GM19455 (cell line): Measurements from ENCODE around the gene RGS16.

Source experiments
- ATAC-seq: cut with Tn5 transposase; IDR thresholded peaks from one replicate; pipeline ENCODE4 v1.9.1; 2021; ENCODE audit not compliant: unreplicated experiment

The RGS16 gene

GRCh38 chr1:182584746-182585145 lies 19.4 kb downstream of the RGS16 start:
- ATAC-seq, result no peak

GRCh38 chr1:182580736-182581135 lies 23.5 kb downstream of the RGS16 start:
- no peak for ATAC-seq

DNA sequence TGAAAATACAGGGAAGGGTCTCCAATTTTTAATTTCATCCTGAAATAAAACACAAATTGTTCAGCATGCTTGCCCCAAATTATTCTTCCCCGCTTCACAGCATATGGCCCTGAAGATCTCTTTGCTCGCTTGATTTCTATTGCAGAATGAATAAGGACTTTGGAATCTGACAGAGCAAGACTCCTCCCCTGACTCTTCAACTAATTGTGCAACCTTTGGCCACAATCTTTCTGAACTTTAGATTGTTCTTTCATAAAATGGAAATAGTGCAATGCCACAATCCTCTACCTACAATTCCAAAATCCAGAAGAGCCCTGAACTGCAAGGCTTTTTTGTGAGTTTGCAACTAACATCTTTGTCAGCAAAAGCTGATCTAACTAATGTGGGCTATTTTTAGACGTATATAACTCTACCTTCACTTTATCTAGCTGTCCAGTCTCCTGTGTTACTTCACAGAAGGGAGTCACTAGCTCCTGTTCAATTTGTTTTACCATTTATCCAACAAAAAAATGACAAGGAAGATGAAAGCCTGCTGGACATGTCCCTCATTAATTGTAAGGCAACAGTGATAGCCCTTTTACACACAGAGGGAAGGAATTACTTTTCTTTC lies 28.5 kb downstream of the RGS16 start:
- ATAC-seq, result no peak

GRCh38 chr1:182574156-182574555 lies 30.0 kb downstream of the RGS16 start:
- no peak for ATAC-seq

DNA sequence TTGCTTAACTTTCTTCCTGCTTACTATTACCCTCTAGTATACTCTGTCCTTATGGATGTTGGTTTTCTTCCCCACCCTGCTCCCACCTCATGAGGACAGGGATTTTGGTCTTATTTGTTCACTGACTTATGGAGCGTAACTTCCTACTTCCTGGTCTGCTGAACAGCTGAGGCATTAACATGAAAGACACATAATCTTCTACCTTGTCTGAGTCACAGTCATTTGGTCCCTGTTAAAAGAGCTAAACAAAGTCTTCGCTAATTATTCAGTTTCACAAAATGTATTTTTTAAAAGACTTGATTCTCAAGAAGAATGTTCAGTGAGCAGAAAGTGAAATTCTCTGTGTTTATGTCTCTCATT lies 33.6 kb downstream of the RGS16 start:
- ATAC-seq, result no peak

DNA sequence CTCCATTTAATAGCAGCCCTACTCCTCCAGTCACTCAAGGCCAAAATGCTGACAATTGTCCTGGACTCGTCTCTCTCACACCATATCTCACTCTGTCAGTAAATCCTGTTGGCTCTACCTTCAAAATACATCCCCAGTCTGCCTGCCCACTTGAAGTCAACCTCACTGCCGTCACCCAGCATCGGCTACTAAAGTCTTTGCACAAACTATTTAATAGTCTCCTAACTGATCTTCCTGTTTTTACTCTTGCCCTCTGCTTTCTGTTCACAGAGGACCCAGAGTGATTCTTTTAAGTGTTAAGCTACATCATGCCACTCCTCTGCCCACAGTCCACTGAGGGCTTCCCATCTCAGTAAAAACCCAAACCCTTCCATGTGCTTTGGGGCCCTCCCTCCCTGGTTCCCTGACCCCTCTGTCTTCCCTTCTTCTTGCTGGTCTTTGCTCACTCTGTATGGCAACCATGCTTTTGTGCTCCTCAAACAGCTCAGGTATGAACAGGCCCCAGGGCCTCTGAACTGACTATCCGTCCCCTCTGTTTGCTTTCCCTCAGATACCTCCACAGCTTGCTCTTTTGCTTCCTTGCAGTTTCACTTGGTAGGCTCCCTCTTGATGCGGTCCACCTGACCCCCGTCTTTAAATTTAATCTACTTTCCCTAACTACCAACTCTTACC lies 34.1 kb downstream of the RGS16 start:
- ATAC-seq, result no peak

DNA sequence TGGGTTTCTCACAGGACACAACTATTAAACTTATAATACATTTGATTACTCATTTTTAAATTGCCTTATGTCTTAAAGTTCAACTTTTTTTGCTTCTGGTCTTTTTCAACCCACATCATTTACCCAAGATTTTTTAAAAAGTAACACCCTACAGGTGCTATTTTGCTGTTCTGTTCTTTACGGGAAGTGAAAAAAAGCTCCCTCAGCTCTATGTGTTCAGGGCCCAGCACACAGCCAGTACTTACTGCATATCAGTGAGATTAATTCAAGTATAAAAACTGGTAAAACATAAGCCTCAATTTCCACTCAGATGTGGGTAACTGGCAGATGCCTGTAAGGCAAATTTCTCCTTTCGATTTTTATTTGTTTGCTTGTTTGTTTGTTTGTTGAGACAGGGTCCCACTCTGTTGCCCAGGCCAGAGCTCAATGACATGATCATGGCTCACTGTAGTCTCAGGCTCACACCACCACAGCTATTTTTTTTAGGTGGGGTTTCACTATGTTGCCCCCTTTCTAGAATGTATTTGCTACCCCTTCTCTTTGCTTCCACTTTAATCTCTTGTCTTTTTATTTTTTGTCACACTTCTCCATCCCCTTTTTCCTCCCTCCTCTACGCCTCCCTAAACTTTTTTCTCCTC lies 35.4 kb downstream of the RGS16 start:
- no peak for ATAC-seq

- ATAC-seq, result no peak
Observed at GRCh38 chr1:182567629-182568028, 36.6 kb downstream of the RGS16 start.

DNA sequence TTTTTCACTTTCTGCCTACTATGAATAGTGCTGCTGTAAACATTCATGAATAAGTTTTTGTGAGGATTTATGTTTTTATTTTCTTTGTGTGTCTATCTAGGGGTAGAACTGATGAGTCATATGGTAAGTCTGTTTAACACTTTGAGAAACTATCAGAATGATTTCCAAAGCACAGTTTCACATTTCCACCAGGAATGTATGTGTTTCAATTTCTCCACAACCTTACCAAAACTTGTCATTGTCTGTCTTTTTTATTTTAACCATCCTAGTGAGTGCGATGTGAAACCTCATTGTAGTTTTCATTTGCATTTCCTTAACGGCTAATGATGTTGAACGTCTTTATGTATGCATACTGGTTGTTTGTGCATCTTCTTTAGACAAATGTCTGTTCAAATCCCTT lies 38.7 kb downstream of the RGS16 start:
- no peak for ATAC-seq

GRCh38 chr1:182564406-182565004 lies 39.7 kb downstream of the RGS16 start:
- no peak for ATAC-seq

DNA sequence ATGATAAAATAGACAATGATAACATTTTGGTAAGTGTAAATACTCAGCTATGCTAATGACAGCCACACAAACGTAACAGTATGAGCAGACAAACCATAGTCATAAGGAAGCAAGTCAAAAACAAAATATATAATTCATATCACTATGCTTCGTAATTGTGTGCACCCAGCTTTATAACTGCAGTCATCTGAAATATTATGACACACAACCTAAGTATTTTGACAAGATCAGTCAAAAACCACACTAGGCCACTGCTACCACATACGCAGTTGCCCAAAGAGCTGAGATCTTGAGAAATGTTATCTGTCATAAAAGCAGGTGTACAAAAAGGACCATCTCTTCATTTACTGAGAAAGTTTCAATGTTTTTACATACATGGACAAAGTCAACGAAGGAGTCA lies 41.1 kb downstream of the RGS16 start:
- no peak for ATAC-seq

GRCh38 chr1:182561456-182561855 lies 42.7 kb downstream of the RGS16 start:
- ATAC-seq, result no peak

DNA sequence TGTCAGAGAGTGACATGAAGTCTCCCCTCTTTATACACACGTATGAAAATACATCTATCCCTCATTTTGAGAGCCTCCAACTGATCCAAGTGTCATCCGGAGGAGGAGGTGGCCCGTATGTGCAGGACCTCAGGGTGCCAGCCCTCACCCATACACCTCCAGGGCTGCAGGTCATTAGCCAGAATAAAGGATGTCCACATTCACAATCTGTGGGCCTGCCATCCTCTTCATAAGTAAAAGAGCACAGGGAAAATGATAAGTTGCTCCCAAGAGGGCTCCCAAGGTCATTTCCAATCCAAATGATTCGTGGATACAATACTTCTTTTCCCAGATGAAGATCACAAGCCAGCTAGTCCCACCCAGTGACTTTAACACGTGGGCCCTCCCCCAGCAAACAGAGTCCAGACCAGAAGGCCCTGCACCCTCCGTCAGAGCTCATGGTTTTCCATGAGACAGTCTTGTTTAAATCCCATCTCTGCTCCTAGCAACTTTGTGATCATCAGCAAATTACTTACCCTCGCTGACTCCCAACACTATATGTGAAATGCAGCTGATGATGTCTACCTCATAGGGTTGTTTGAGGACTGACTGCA lies 43.7 kb downstream of the RGS16 start:
- ATAC-seq, result no peak

DNA sequence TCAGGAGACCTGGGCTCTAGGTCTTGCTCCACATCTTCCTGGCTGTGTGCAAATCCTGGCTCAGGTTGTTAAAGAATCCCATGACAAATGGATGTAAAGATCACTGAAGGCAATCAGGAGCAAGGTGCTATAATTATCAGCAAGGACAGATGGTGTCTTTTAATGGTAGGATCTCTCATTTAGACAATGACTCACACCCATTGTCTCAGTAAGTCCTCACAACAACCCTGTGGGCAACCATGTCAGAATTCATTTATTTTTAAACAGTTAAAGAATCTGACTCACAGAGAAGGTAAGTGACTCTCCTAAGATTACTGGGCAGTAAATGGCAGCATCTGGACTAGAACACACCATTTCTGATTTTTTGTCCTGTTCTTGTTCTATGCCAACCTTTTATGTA lies 47.9 kb downstream of the RGS16 start:
- no peak for ATAC-seq

GRCh38 chr1:182555493-182555892 lies 48.7 kb downstream of the RGS16 start:
- no peak for ATAC-seq

- ATAC-seq, result no peak
Observed at GRCh38 chr1:182552527-182552926, 51.7 kb downstream of the RGS16 start.

DNA sequence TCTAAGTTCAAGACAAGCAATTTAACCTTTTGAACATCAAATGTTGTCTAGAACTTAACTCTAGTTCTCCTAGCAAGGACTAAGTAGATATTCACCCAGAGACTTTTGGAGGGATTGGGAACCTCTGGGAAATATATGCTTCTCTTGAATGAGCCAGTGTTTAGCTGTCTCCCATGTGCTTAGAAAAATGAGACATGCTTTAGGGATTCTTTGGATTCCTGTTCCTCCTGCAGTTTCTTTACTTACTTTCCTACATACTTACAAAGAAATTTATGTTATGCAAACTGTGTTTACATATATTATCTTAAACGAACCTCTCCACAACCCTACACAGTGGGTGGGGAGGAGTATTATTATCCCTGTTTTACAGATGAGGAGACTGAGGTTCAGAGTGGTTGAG lies 54.4 kb downstream of the RGS16 start:
- no peak for ATAC-seq

GRCh38 chr1:182549346-182549745 lies 54.8 kb downstream of the RGS16 start:
- ATAC-seq, result no peak
